ENCODE data around the gene MR1.
"Not testable (repeated sequence)": the region's sequence is repeated elsewhere in the genome, so short reads cannot be mapped to it uniquely, and the experiment has no call there.

The MR1 gene

GRCh38 chr1:181040284-181040865, 6.6 kb downstream of the MR1 start:
- H3K4me3 ChIP-seq (ENCODE audit: control insufficient read depth, low read depth, low read length), result no peak overlapping the region
- TF ChIP-seq CTCF (IDR thresholded peaks at IDR 0.05; ENCODE audit: control insufficient read depth, insufficient read depth, low read depth, low read length, missing control alignments), result no peak
- no peak for DNase-seq (ENCODE audit: low read depth)

GRCh38 chr1:181043025-181043888, 9.5 kb downstream of the MR1 start:
- DNase-seq (ENCODE audit: low read depth), result no peak
- H3K4me3 ChIP-seq (ENCODE audit: control insufficient read depth, low read depth, low read length), result no peak overlapping the region
- TF ChIP-seq CTCF (IDR thresholded peaks at IDR 0.05; ENCODE audit: control insufficient read depth, insufficient read depth, low read depth, low read length, missing control alignments), result no peak

GRCh38 chr1:181044449-181044966, 10.7 kb downstream of the MR1 start:
- no peak for DNase-seq (ENCODE audit: low read depth)
- no peak for TF ChIP-seq CTCF (IDR thresholded peaks at IDR 0.05; ENCODE audit: control insufficient read depth, insufficient read depth, low read depth, low read length, missing control alignments)
- H3K4me3 ChIP-seq (ENCODE audit: control insufficient read depth, low read depth, low read length), result no peak overlapping the region

GRCh38 chr1:181045946-181046345, 12.2 kb downstream of the MR1 start:
- H3K4me3 ChIP-seq (ENCODE audit: control insufficient read depth, low read depth, low read length); DNase-seq (ENCODE audit: low read depth): not testable (repeated sequence)

- no peak for DNase-seq (ENCODE audit: low read depth)
- no peak overlapping the region for H3K4me3 ChIP-seq (ENCODE audit: control insufficient read depth, low read depth, low read length)
- TF ChIP-seq CTCF (IDR thresholded peaks at IDR 0.05; ENCODE audit: control insufficient read depth, insufficient read depth, low read depth, low read length, missing control alignments), result no peak
Measured at GRCh38 chr1:181049378-181049777, 15.6 kb downstream of the MR1 start.

- DNase-seq (ENCODE audit: low read depth), result no peak
- H3K4me3 ChIP-seq (ENCODE audit: control insufficient read depth, low read depth, low read length), result no peak overlapping the region
- TF ChIP-seq CTCF (IDR thresholded peaks at IDR 0.05; ENCODE audit: control insufficient read depth, insufficient read depth, low read depth, low read length, missing control alignments), result no peak
Measured at GRCh38 chr1:181050922-181051321, 17.1 kb downstream of the MR1 start.

GRCh38 chr1:181056560-181056959, 22.8 kb downstream of the MR1 start:
- TF ChIP-seq CTCF (IDR thresholded peaks at IDR 0.05; ENCODE audit: control insufficient read depth, insufficient read depth, low read depth, low read length, missing control alignments), result no peak
- H3K4me3 ChIP-seq (ENCODE audit: control insufficient read depth, low read depth, low read length), result no peak overlapping the region
- DNase-seq (ENCODE audit: low read depth), result no peak
